Common myeloid progenitor, CD34-positive (primary cell): ENCODE results near the gene GDF15.

ENCODE experiments used
- CTCF ChIA-PET: fragments of 350-600 bp; sonication (Branson Sonifier 250); formaldehyde crosslinking; loops from one replicate; lab custom pipeline; 2021; ENCODE audit warnings: antibody characterized with exemption; lab: Charles Lee
- POLR2A ChIA-PET: fragments of 350-600 bp; sonication (Branson Sonifier 250); formaldehyde crosslinking; loops from one replicate; lab custom pipeline; 2021; ENCODE audit warnings: antibody characterized with exemption; lab: Charles Lee
- DNase-seq, 3 donors: peaks; one replicate each; pipeline versions ENCODE4 v3.0.0 to v3.0.0-alpha.2; 2013
- H3K27ac ChIP-seq, 2 experiments: 1 replicate in 1 of 2; 2 replicates in 1 of 2; pipeline ENCODE4 v1.7.0; 2013; ENCODE audit warnings: inconsistent platforms in 2 of 2, low read length in 2 of 2, mild to moderate bottlenecking in 2 of 2, low read depth in 1 of 2, moderate library complexity in 1 of 2; ENCODE audit not compliant: severe bottlenecking in 2 of 2, insufficient read depth in 1 of 2, poor library complexity in 1 of 2
- H3K27me3 ChIP-seq, 5 experiments: replicated peaks in 2 of 5; 1 replicate in 3 of 5; 2 replicates in 2 of 5; pipeline versions ENCODE4 v1.6.1 to v1.7.0; 2013; ENCODE audit warnings: low read length in 4 of 5, mild to moderate bottlenecking in 2 of 5, moderate library complexity in 2 of 5, inconsistent platforms in 1 of 5; ENCODE audit not compliant: insufficient read depth in 5 of 5, control insufficient read depth in 4 of 5
- H3K36me3 ChIP-seq, 4 experiments: 1 replicate in 2 of 4; 2 replicates in 2 of 4; pipeline versions ENCODE4 v1.6.1 to v1.7.0; 2013; ENCODE audit warnings: low read length in 3 of 4, control low read depth in 1 of 4, mild to moderate bottlenecking in 1 of 4; ENCODE audit not compliant: control insufficient read depth in 4 of 4, insufficient read depth in 4 of 4
- H3K4me1 ChIP-seq, 4 experiments: 1 replicate in 3 of 4; 2 replicates in 1 of 4; pipeline versions ENCODE4 v1.6.1 to v1.7.1; 2013; ENCODE audit warnings: low read length in 3 of 4, mild to moderate bottlenecking in 3 of 4, control low read depth in 1 of 4, inconsistent platforms in 1 of 4, moderate library complexity in 1 of 4; ENCODE audit not compliant: control insufficient read depth in 4 of 4, insufficient read depth in 4 of 4; ENCODE audit errors: control extremely low read depth in 1 of 4
- H3K4me3 ChIP-seq, 7 experiments: 1 replicate in 4 of 7; 2 replicates in 3 of 7; pipeline versions ENCODE4 v1.5.1 to v1.7.0; 2013; ENCODE audit warnings: mild to moderate bottlenecking in 7 of 7, low read length in 6 of 7, moderate library complexity in 6 of 7, inconsistent platforms in 2 of 7, low read depth in 2 of 7, control low read depth in 1 of 7; ENCODE audit not compliant: insufficient read depth in 4 of 7, control insufficient read depth in 1 of 7; ENCODE audit errors: extremely low read depth in 1 of 7
- H3K9me3 ChIP-seq, 5 experiments: 1 replicate in 4 of 5; 2 replicates in 1 of 5; pipeline versions ENCODE4 v1.6.1 to v1.7.1; 2013; ENCODE audit warnings: low read length in 4 of 5, mild to moderate bottlenecking in 2 of 5, inconsistent platforms in 1 of 5, low read depth in 1 of 5, moderate library complexity in 1 of 5; ENCODE audit not compliant: control insufficient read depth in 4 of 5, insufficient read depth in 2 of 5; ENCODE audit errors: control extremely low read depth in 1 of 5
- WGBS: methylation state at CpG from one replicate; pipeline ENCODE4 v1.1.5; 2013; ENCODE audit not compliant: insufficient coverage; 5-methylcytosine and 5-hydroxymethylcytosine counted together

Gene GDF15

GRCh38 chr19:18420930-18421329 lies 35.0 kb downstream of the GDF15 start:
- no peak for DNase-seq
- H3K27ac ChIP-seq: no peak overlapping the region
- POLR2A ChIA-PET: interaction anchor here (2.4 kb wide), 1 partner anchor 8 kb away, joined by 10 read pairs; no protein-coding TSS in a partner anchor

GRCh38 chr19:18421371-18421959 lies 35.5 kb downstream of the GDF15 start:
- 91% methylated on average over 7 of the region's 12 CpGs for WGBS
- H3K9me3 ChIP-seq: no peaks in the 10 kb centered on the region
- H3K4me3 ChIP-seq: peak overlapping the region in 1 of 7 experiments; percentile 65
- ChIA-PET POLR2A (no interaction called here), CTCF (interaction anchor here (1.1 to 2.1 kb wide), 5 partner anchors 10 to 41 kb away, joined by 3 to 9 read pairs (median 4); partner anchors contain the start of gene GDF15)
- no peak overlapping the region for H3K27ac ChIP-seq
- peaks cover 0 to 72% (median 58%) of the 10 kb centered on the region in 4 experiments for H3K4me1 ChIP-seq
- DNase-seq: no peak
- H3K36me3 ChIP-seq: peaks cover 0 to 15% (median under 1%) of the 10 kb centered on the region in 4 experiments
- H3K27me3 ChIP-seq: no peaks in the 10 kb centered on the region

More at GRCh38 chr19:18420930-18421329, 35.0 kb downstream of the GDF15 start:
- peaks cover 0 to 15% (median under 1%) of the 10 kb centered on the region in 4 experiments for H3K36me3 ChIP-seq
- H3K27me3 ChIP-seq: no peaks in the 10 kb centered on the region
- H3K4me1 ChIP-seq: peaks cover 0 to 73% (median 63%) of the 10 kb centered on the region in 4 experiments
- WGBS: 94% methylated on average over 2 of the region's 2 CpGs
- peak overlapping the region in 3 of 7 experiments; percentile 65 to 77 (median 70) for H3K4me3 ChIP-seq
- CTCF ChIA-PET: interaction anchor here (1.8 to 2.1 kb wide), 3 partner anchors 10 to 41 kb away, joined by 4 to 9 read pairs (median 5); no protein-coding TSS in a partner anchor
- no peaks in the 10 kb centered on the region for H3K9me3 ChIP-seq

- Histone ChIP-seq H3K4me3 (no peak overlapping the region), H3K36me3 (peaks cover 0 to 23% (median 3%) of the 10 kb centered on the region in 4 experiments), H3K27ac (no peak overlapping the region), H3K4me1 (peaks cover 0 to 63% (median 48%) of the 10 kb centered on the region in 4 experiments), H3K9me3 (no peaks in the 10 kb centered on the region), H3K27me3 (no peaks in the 10 kb centered on the region)
- ChIA-PET CTCF (interaction anchor here (0.9 to 1.9 kb wide), 4 partner anchors 12 to 40 kb away, joined by 3 to 9 read pairs (median 3); partner anchors contain the start of gene GDF15), POLR2A (no interaction called here)
- WGBS: 58% methylated on average over 12 of the region's 14 CpGs
- no peak for DNase-seq
These were observed 36.7 kb downstream of the GDF15 start for GRCh38 chr19:18422530-18423191.

- Histone ChIP-seq H3K36me3 (peaks cover 0 to 27% (median 3%) of the 10 kb centered on the region in 4 experiments), H3K27me3 (no peaks in the 10 kb centered on the region), H3K4me1 (peaks cover 0 to 59% (median 41%) of the 10 kb centered on the region in 4 experiments), H3K9me3 (no peaks in the 10 kb centered on the region), H3K4me3 (no peak overlapping the region), H3K27ac (no peak overlapping the region)
- CTCF ChIA-PET: interaction anchor here (0.9 to 1.0 kb wide), 3 partner anchors 9 to 35 kb away, joined by 3 read pairs; no protein-coding TSS in a partner anchor
- no peak for DNase-seq
- POLR2A ChIA-PET: interaction anchor here (1.0 kb wide), 1 partner anchor 13 kb away, joined by 3 read pairs; no protein-coding TSS in a partner anchor
- 97% methylated on average over 18 of the region's 21 CpGs for WGBS
These were observed 37.5 kb downstream of the GDF15 start for GRCh38 chr19:18423258-18424020.

- H3K36me3 ChIP-seq: peaks cover 0 to 30% (median 3%) of the 10 kb centered on the region in 4 experiments
- no peak for DNase-seq
- CTCF ChIA-PET: interaction anchor here (0.9 to 1.0 kb wide), 2 partner anchors 10 to 14 kb away, joined by 3 read pairs; no protein-coding TSS in a partner anchor
- WGBS: 86% methylated on average over 19 of the region's 22 CpGs
- POLR2A ChIA-PET: interaction anchor here (1.0 kb wide), 1 partner anchor 14 kb away, joined by 3 read pairs; no protein-coding TSS in a partner anchor
- no peak overlapping the region for H3K4me3 ChIP-seq
- H3K27me3 ChIP-seq: no peaks in the 10 kb centered on the region
- no peaks in the 10 kb centered on the region for H3K9me3 ChIP-seq
- H3K4me1 ChIP-seq: peaks cover 0 to 58% (median 40%) of the 10 kb centered on the region in 4 experiments
- no peak overlapping the region for H3K27ac ChIP-seq
These were observed 38.3 kb downstream of the GDF15 start for GRCh38 chr19:18424122-18424889.

- Histone ChIP-seq H3K36me3 (peaks cover 0 to 34% (median 3%) of the 10 kb centered on the region in 4 experiments), H3K4me3 (no peak overlapping the region), H3K9me3 (no peaks in the 10 kb centered on the region), H3K27me3 (no peaks in the 10 kb centered on the region), H3K27ac (no peak overlapping the region), H3K4me1 (peaks cover 0 to 61% (median 45%) of the 10 kb centered on the region in 4 experiments)
- no peak for DNase-seq
- CTCF ChIA-PET: no interaction called here
- WGBS: 91% methylated on average over 11 of the region's 17 CpGs
- POLR2A ChIA-PET: no interaction called here
These were observed 39.0 kb downstream of the GDF15 start for GRCh38 chr19:18424890-18425514.
